B cell (primary cell): ENCODE measurements around the gene ELP1.

Experiments used
- EZH2 ChIP-seq: IDR thresholded peaks from 2 replicates; pipeline ENCODE4 v1.6.1; 2012; ENCODE audit warnings: borderline replicate concordance, low read depth, mild to moderate bottlenecking, moderate library complexity, low read length; ENCODE audit not compliant: insufficient read depth, poor library complexity, severe bottlenecking
- TF ChIP-seq, protein P1 (sequence below): fragments of 200-600 bp; IDR thresholded peaks from one replicate; pipeline ENCODE4 v1.8.0; 2022; ENCODE audit warnings: antibody characterized with exemption, mild to moderate bottlenecking

- TF ChIP-seq, protein P1, sequence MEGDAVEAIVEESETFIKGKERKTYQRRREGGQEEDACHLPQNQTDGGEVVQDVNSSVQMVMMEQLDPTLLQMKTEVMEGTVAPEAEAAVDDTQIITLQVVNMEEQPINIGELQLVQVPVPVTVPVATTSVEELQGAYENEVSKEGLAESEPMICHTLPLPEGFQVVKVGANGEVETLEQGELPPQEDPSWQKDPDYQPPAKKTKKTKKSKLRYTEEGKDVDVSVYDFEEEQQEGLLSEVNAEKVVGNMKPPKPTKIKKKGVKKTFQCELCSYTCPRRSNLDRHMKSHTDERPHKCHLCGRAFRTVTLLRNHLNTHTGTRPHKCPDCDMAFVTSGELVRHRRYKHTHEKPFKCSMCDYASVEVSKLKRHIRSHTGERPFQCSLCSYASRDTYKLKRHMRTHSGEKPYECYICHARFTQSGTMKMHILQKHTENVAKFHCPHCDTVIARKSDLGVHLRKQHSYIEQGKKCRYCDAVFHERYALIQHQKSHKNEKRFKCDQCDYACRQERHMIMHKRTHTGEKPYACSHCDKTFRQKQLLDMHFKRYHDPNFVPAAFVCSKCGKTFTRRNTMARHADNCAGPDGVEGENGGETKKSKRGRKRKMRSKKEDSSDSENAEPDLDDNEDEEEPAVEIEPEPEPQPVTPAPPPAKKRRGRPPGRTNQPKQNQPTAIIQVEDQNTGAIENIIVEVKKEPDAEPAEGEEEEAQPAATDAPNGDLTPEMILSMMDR = no peak
- no peak for TF ChIP-seq EZH2
Observed at GRCh38 chr9:108972626-108973209, 38.8 kb upstream of the ELP1 start.
